HEK293 (cell line): ENCODE data around the gene ATAT1.

Experiments
- HOXD13 ChIP-seq: sonication (generic); formaldehyde crosslinking; IDR thresholded peaks from 2 replicates; pipeline ENCODE4 v1.8.0; 2022; ENCODE audit warnings: missing genetic modification reagents, borderline replicate concordance
- OSR2 ChIP-seq: fragments of 450-650 bp; formaldehyde crosslinking; IDR thresholded peaks from 2 replicates; pipeline ENCODE4 v1.5.1; 2016; ENCODE audit warnings: missing biosample characterization, missing genetic modification characterization
- SALL2 ChIP-seq: fragments of 450-650 bp; formaldehyde crosslinking; IDR thresholded peaks from 2 replicates; pipeline ENCODE4 v1.5.0; 2017; ENCODE audit warnings: missing biosample characterization, mild to moderate bottlenecking, missing genetic modification characterization, borderline replicate concordance
- SCRT1 ChIP-seq: fragments of 450-650 bp; formaldehyde crosslinking; IDR thresholded peaks from 2 replicates; pipeline ENCODE4 v1.5.1; 2016; ENCODE audit warnings: missing biosample characterization, missing genetic modification characterization, borderline replicate concordance
- SETDB1 ChIP-seq: IDR thresholded peaks from one replicate; pipeline ENCODE4 v1.6.1; 2017; ENCODE audit warnings: mild to moderate bottlenecking, low read length, moderate library complexity, mixed read lengths; ENCODE audit not compliant: insufficient read length
- ZBTB7A ChIP-seq: fragments of 450-650 bp; formaldehyde crosslinking; IDR thresholded peaks from 2 replicates; pipeline ENCODE4 v1.5.1; 2016; ENCODE audit warnings: low read depth, missing biosample characterization, missing genetic modification characterization
- ZNF138 ChIP-seq: fragments of 450-650 bp; formaldehyde crosslinking; IDR thresholded peaks from 2 replicates; pipeline ENCODE4 v1.5.1; 2016; ENCODE audit warnings: missing biosample characterization, missing genetic modification characterization, borderline replicate concordance
- ZNF274 ChIP-seq, 2 experiments: fragments of 200-500 bp in 1 of 2; fragments of 450-650 bp in 1 of 2; sonication (Bioruptor generic) in 1 of 2; formaldehyde crosslinking in 1 of 2; IDR thresholded peaks; 2 replicates each; pipeline versions ENCODE4 v1.5.1 to v1.6.1; 2014 to 2016; ENCODE audit warnings: borderline replicate concordance in 1 of 2, inconsistent platforms in 1 of 2, low read length in 1 of 2, missing biosample characterization in 1 of 2, missing genetic modification characterization in 1 of 2
- ZNF560 ChIP-seq: fragments of 450-650 bp; formaldehyde crosslinking; IDR thresholded peaks from 2 replicates; pipeline ENCODE4 v1.5.1; 2017; ENCODE audit warnings: missing biosample characterization, missing genetic modification characterization, borderline replicate concordance
- TF ChIP-seq, protein P1 (sequence below): fragments of 450-650 bp; formaldehyde crosslinking; IDR thresholded peaks from 2 replicates; pipeline ENCODE4 v1.5.1; 2016; ENCODE audit warnings: missing biosample characterization, missing genetic modification characterization
- TF ChIP-seq, protein P2 (sequence below): fragments of 450-650 bp; formaldehyde crosslinking; IDR thresholded peaks from 2 replicates; pipeline ENCODE4 v1.5.1; 2016; ENCODE audit warnings: missing biosample characterization, missing genetic modification characterization
- TF ChIP-seq, protein P3 (sequence below): fragments of 450-650 bp; formaldehyde crosslinking; IDR thresholded peaks from 2 replicates; pipeline ENCODE4 v1.5.1; 2016; ENCODE audit warnings: missing biosample characterization, missing genetic modification characterization

GRCh38 chr6:30618270-30618797, 8.3 kb upstream of the ATAT1 start:
- no peak for TF ChIP-seq SETDB1
- no peak for TF ChIP-seq SALL2 (tag by site-specific recombination)
- TF ChIP-seq, protein P1, sequence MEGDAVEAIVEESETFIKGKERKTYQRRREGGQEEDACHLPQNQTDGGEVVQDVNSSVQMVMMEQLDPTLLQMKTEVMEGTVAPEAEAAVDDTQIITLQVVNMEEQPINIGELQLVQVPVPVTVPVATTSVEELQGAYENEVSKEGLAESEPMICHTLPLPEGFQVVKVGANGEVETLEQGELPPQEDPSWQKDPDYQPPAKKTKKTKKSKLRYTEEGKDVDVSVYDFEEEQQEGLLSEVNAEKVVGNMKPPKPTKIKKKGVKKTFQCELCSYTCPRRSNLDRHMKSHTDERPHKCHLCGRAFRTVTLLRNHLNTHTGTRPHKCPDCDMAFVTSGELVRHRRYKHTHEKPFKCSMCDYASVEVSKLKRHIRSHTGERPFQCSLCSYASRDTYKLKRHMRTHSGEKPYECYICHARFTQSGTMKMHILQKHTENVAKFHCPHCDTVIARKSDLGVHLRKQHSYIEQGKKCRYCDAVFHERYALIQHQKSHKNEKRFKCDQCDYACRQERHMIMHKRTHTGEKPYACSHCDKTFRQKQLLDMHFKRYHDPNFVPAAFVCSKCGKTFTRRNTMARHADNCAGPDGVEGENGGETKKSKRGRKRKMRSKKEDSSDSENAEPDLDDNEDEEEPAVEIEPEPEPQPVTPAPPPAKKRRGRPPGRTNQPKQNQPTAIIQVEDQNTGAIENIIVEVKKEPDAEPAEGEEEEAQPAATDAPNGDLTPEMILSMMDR (tag by site-specific recombination) = no peak
- no peak for TF ChIP-seq ZNF138 (tag by site-specific recombination)
- no peak for TF ChIP-seq SCRT1 (tag by site-specific recombination)
- TF ChIP-seq ZNF274 (IDR thresholded peaks at IDR 0.05; ENCODE audit: low read length) = no peak
- TF ChIP-seq ZNF274 (tag by site-specific recombination; IDR thresholded peaks at IDR 0.05; ENCODE audit: borderline replicate concordance) = no peak
- TF ChIP-seq ZNF560 (tag by site-specific recombination) = no peak
- TF ChIP-seq ZBTB7A (tag by site-specific recombination) = no peak
- TF ChIP-seq, protein P2, sequence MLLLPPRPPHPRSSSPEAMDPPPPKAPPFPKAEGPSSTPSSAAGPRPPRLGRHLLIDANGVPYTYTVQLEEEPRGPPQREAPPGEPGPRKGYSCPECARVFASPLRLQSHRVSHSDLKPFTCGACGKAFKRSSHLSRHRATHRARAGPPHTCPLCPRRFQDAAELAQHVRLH (tag by site-specific recombination) = no peak
- TF ChIP-seq, protein P3, sequence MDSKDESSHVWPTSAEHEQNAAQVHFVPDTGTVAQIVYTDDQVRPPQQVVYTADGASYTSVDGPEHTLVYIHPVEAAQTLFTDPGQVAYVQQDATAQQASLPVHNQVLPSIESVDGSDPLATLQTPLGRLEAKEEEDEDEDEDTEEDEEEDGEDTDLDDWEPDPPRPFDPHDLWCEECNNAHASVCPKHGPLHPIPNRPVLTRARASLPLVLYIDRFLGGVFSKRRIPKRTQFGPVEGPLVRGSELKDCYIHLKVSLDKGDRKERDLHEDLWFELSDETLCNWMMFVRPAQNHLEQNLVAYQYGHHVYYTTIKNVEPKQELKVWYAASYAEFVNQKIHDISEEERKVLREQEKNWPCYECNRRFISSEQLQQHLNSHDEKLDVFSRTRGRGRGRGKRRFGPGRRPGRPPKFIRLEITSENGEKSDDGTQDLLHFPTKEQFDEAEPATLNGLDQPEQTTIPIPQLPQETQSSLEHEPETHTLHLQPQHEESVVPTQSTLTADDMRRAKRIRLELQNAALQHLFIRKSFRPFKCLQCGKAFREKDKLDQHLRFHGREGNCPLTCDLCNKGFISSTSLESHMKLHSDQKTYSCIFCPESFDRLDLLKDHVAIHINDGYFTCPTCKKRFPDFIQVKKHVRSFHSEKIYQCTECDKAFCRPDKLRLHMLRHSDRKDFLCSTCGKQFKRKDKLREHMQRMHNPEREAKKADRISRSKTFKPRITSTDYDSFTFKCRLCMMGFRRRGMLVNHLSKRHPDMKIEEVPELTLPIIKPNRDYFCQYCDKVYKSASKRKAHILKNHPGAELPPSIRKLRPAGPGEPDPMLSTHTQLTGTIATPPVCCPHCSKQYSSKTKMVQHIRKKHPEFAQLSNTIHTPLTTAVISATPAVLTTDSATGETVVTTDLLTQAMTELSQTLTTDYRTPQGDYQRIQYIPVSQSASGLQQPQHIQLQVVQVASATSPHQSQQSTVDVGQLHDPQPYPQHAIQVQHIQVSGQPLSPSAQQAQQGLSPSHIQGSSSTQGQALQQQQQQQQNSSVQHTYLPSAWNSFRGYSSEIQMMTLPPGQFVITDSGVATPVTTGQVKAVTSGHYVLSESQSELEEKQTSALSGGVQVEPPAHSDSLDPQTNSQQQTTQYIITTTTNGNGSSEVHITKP = no peak
- TF ChIP-seq HOXD13 = no peak
- no peak for TF ChIP-seq OSR2 (tag by site-specific recombination)
